ENCODE results near the gene MTREX.

Gene MTREX

GRCh38 chr5:55331321-55331720 is 23.5 kb downstream of the MTREX start:
- no peaks in the 10 kb centered on the region for H3K4me1 ChIP-seq (ENCODE audit: control insufficient read depth, insufficient read depth, low read length)
- no peaks in the 10 kb centered on the region for H3K27me3 ChIP-seq (ENCODE audit: control insufficient read depth, insufficient read depth, low read length)
- no peak overlapping the region for H3K9ac ChIP-seq (ENCODE audit: low read length)
- no peaks in the 10 kb centered on the region for H3K9me3 ChIP-seq (ENCODE audit: control insufficient read depth, low read length)
- H3K4me3 ChIP-seq (ENCODE audit: low read length): no peak overlapping the region
- no peaks in the 10 kb centered on the region for H3K36me3 ChIP-seq (ENCODE audit: control insufficient read depth, insufficient read depth, low read length)

- H3K9me3 ChIP-seq (ENCODE audit: control insufficient read depth, low read length): no peaks in the 10 kb centered on the region
- no peaks in the 10 kb centered on the region for H3K36me3 ChIP-seq (ENCODE audit: control insufficient read depth, insufficient read depth, low read length)
- no peak overlapping the region for H3K9ac ChIP-seq (ENCODE audit: low read length)
- no peak overlapping the region for H3K4me3 ChIP-seq (ENCODE audit: low read length)
- no peaks in the 10 kb centered on the region for H3K27me3 ChIP-seq (ENCODE audit: control insufficient read depth, insufficient read depth, low read length)
- no peaks in the 10 kb centered on the region for H3K4me1 ChIP-seq (ENCODE audit: control insufficient read depth, insufficient read depth, low read length)
Measured at GRCh38 chr5:55333017-55333416, 25.2 kb downstream of the MTREX start.

- H3K9me3 ChIP-seq (ENCODE audit: control insufficient read depth, low read length): no peaks in the 10 kb centered on the region
- no peak overlapping the region for H3K4me3 ChIP-seq (ENCODE audit: low read length)
- no peaks in the 10 kb centered on the region for H3K4me1 ChIP-seq (ENCODE audit: control insufficient read depth, insufficient read depth, low read length)
- no peak overlapping the region for H3K9ac ChIP-seq (ENCODE audit: low read length)
- no peaks in the 10 kb centered on the region for H3K27me3 ChIP-seq (ENCODE audit: control insufficient read depth, insufficient read depth, low read length)
- H3K36me3 ChIP-seq (ENCODE audit: control insufficient read depth, insufficient read depth, low read length): no peaks in the 10 kb centered on the region
Measured at GRCh38 chr5:55333811-55334210, 26.0 kb downstream of the MTREX start.

DNA sequence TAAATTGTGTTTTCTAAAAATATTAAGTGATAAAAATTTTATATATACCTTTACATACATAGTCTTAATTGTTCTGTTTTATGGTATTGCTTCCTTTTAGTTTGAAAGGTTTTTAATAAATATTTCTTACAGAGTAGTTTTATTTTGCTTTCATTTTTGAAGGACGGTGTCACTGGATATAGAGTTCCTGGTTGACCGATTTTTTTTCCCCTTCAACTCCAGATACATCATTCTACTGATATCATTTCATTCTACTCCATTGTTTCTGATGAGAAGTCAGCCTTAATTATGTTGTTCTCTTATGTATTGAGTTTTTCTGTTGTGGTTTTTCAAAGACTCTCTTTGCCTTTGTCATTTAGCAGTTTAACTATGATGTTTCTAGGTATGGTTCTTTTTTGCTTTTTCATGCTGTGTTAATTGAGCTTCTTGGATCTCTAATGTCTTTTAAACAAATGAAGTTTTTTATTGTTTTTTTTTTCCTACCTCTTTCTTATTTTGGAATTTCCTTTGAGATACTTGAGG is 30.4 kb downstream of the MTREX start:
- no peak overlapping the region for H3K9ac ChIP-seq (ENCODE audit: low read length)
- no peaks in the 10 kb centered on the region for H3K9me3 ChIP-seq (ENCODE audit: control insufficient read depth, low read length)
- no peaks in the 10 kb centered on the region for H3K4me1 ChIP-seq (ENCODE audit: control insufficient read depth, insufficient read depth, low read length)
- no peaks in the 10 kb centered on the region for H3K36me3 ChIP-seq (ENCODE audit: control insufficient read depth, insufficient read depth, low read length)
- H3K27me3 ChIP-seq (ENCODE audit: control insufficient read depth, insufficient read depth, low read length): no peaks in the 10 kb centered on the region
- H3K4me3 ChIP-seq (ENCODE audit: low read length): no peak overlapping the region

DNA sequence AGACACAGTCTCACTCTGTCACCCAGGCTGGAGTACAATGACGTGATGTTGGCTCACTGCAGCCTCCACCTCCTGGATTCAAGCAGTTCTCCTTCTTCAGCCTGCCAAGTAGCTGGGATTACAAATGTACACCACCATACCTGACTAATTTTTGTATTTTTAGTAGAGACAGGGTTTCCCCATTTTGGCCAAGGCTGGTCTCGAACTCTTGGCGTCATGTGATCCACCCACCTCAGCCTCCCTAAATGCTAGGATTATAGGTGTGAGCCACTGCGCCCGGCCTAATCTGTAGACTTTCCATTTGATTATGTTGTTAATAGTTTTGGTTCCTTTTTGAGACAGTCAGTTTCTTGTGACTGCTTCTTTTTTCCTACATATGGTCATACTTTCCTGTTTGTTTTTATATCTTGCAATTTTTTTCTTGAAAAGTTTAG is 31.0 kb downstream of the MTREX start:
- H3K4me1 ChIP-seq (ENCODE audit: control insufficient read depth, insufficient read depth, low read length): no peaks in the 10 kb centered on the region
- no peaks in the 10 kb centered on the region for H3K36me3 ChIP-seq (ENCODE audit: control insufficient read depth, insufficient read depth, low read length)
- no peak overlapping the region for H3K4me3 ChIP-seq (ENCODE audit: low read length)
- no peak overlapping the region for H3K9ac ChIP-seq (ENCODE audit: low read length)
- H3K9me3 ChIP-seq (ENCODE audit: control insufficient read depth, low read length): no peaks in the 10 kb centered on the region
- H3K27me3 ChIP-seq (ENCODE audit: control insufficient read depth, insufficient read depth, low read length): no peaks in the 10 kb centered on the region

- no peaks in the 10 kb centered on the region for H3K27me3 ChIP-seq (ENCODE audit: control insufficient read depth, insufficient read depth, low read length)
- H3K36me3 ChIP-seq (ENCODE audit: control insufficient read depth, insufficient read depth, low read length): peaks cover 10% of the 10 kb centered on the region
- H3K9me3 ChIP-seq (ENCODE audit: control insufficient read depth, low read length): no peaks in the 10 kb centered on the region
- no peak overlapping the region for H3K9ac ChIP-seq (ENCODE audit: low read length)
- no peak overlapping the region for H3K4me3 ChIP-seq (ENCODE audit: low read length)
- H3K4me1 ChIP-seq (ENCODE audit: control insufficient read depth, insufficient read depth, low read length): no peaks in the 10 kb centered on the region
Measured at GRCh38 chr5:55343107-55343506, 35.3 kb downstream of the MTREX start.

GRCh38 chr5:55343609-55344008 is 35.8 kb downstream of the MTREX start:
- no peak overlapping the region for H3K9ac ChIP-seq (ENCODE audit: low read length)

GRCh38 chr5:55344392-55344992 is 36.7 kb downstream of the MTREX start:
- H3K4me1 ChIP-seq (ENCODE audit: control insufficient read depth, insufficient read depth, low read length): no peaks in the 10 kb centered on the region
- H3K9ac ChIP-seq (ENCODE audit: low read length): no peak overlapping the region
- H3K36me3 ChIP-seq (ENCODE audit: control insufficient read depth, insufficient read depth, low read length): peaks cover 11% of the 10 kb centered on the region
- H3K27me3 ChIP-seq (ENCODE audit: control insufficient read depth, insufficient read depth, low read length): no peaks in the 10 kb centered on the region
- no peaks in the 10 kb centered on the region for H3K9me3 ChIP-seq (ENCODE audit: control insufficient read depth, low read length)
- no peak overlapping the region for H3K4me3 ChIP-seq (ENCODE audit: low read length)

More at GRCh38 chr5:55343609-55344008, 35.8 kb downstream of the MTREX start:
- no peaks in the 10 kb centered on the region for H3K9me3 ChIP-seq (ENCODE audit: control insufficient read depth, low read length)
- no peaks in the 10 kb centered on the region for H3K4me1 ChIP-seq (ENCODE audit: control insufficient read depth, insufficient read depth, low read length)
- H3K36me3 ChIP-seq (ENCODE audit: control insufficient read depth, insufficient read depth, low read length): peaks cover 11% of the 10 kb centered on the region
- H3K27me3 ChIP-seq (ENCODE audit: control insufficient read depth, insufficient read depth, low read length): no peaks in the 10 kb centered on the region
- no peak overlapping the region for H3K4me3 ChIP-seq (ENCODE audit: low read length)

DNA sequence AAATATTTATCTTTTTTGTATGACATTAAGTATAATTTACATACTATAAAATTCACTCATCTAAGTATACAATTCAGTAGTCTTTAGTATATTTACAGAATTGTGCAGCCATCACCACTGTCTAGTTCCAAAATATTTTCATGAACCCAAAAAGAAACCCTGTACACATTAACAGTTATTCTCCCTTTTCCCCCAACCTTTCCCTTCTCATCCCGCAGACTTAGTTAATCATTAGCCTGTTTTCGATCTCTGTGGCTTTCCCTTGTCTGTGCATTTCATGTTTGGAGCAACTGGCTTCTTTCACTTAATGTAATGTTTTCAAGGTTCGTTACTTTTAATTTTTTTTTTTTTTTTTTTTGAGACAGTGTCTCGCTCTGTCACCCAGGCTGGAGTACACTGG is 37.5 kb downstream of the MTREX start:
- Histone ChIP-seq H3K4me1 (ENCODE audit: control insufficient read depth, insufficient read depth, low read length) (no peaks in the 10 kb centered on the region), H3K36me3 (ENCODE audit: control insufficient read depth, insufficient read depth, low read length) (peaks cover 11% of the 10 kb centered on the region), H3K4me3 (ENCODE audit: low read length) (no peak overlapping the region), H3K9me3 (ENCODE audit: control insufficient read depth, low read length) (no peaks in the 10 kb centered on the region), H3K9ac (ENCODE audit: low read length) (no peak overlapping the region), H3K27me3 (ENCODE audit: control insufficient read depth, insufficient read depth, low read length) (no peaks in the 10 kb centered on the region)

DNA sequence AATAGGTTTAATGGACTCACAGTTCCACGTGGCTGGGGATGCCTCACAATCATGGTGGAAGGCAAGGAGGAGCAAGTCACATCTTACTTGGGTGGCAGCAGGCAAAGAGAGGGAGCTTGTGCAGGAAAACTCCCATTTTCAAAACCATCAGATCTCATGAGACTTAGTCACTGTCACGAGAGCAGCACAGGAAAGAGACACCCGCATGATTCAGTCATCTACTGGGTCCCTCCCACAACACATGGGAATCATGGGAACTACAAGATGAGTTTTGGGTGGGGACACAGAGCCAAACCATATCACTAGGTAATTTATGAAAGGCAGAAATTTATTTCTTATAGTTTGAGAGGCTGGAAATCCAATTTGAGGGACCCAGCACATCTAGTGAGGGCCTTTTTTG is 40.0 kb downstream of the MTREX start:
- peaks cover 11% of the 10 kb centered on the region for H3K36me3 ChIP-seq (ENCODE audit: control insufficient read depth, insufficient read depth, low read length)
- H3K4me3 ChIP-seq (ENCODE audit: low read length): no peak overlapping the region
- no peaks in the 10 kb centered on the region for H3K27me3 ChIP-seq (ENCODE audit: control insufficient read depth, insufficient read depth, low read length)
- no peaks in the 10 kb centered on the region for H3K4me1 ChIP-seq (ENCODE audit: control insufficient read depth, insufficient read depth, low read length)
- H3K9ac ChIP-seq (ENCODE audit: low read length): no peak overlapping the region
- no peaks in the 10 kb centered on the region for H3K9me3 ChIP-seq (ENCODE audit: control insufficient read depth, low read length)

GRCh38 chr5:55350754-55351153 is 43.0 kb downstream of the MTREX start:
- no peak overlapping the region for H3K9ac ChIP-seq (ENCODE audit: low read length)
- peaks cover 11% of the 10 kb centered on the region for H3K36me3 ChIP-seq (ENCODE audit: control insufficient read depth, insufficient read depth, low read length)
- H3K27me3 ChIP-seq (ENCODE audit: control insufficient read depth, insufficient read depth, low read length): no peaks in the 10 kb centered on the region

DNA sequence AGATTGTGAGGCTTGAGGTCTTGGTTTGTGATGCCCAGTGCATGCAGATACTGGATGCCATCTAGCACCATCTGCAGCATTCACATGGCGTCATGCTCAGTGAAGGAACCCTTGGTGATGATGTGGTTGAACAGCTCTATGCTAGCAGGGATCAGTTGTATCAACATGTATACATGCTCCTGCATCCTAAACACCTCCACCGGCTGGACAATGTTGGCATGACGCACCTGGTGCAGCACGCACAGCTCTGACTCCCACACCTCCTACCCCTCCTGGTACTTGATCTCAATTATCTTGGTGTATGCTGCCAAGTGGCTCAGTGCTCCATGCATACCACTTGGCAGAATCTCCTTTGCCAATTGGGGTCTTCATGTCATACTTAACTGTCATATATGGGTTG is 49.1 kb downstream of the MTREX start:
- H3K36me3 ChIP-seq (ENCODE audit: control insufficient read depth, insufficient read depth, low read length): peaks cover 4% of the 10 kb centered on the region

More at GRCh38 chr5:55350754-55351153, 43.0 kb downstream of the MTREX start:
- Histone ChIP-seq H3K4me1 (ENCODE audit: control insufficient read depth, insufficient read depth, low read length) (no peaks in the 10 kb centered on the region), H3K4me3 (ENCODE audit: low read length) (no peak overlapping the region), H3K9me3 (ENCODE audit: control insufficient read depth, low read length) (no peaks in the 10 kb centered on the region)

DNA sequence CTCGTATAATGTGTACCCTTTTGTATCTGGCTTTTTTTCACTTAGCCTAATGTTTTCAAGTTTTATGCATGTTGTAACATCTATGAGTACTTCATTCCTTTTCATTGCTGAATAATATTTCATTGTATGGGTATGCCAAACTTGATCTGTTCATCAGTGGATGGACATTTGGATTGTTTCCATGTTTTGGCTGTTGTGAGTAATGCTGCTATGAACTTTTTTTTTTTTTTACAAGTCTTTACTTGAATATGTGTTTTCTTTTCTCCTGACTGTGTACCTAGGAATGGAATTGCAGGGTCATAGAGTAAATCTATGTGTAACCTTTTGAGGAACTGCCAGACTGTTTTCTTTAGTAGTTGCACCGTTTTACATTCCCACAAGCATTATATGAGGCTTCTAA is 52.4 kb downstream of the MTREX start:
- Histone ChIP-seq H3K4me3 (ENCODE audit: low read length) (no peak overlapping the region), H3K36me3 (ENCODE audit: control insufficient read depth, insufficient read depth, low read length) (peaks cover 4% of the 10 kb centered on the region), H3K9me3 (ENCODE audit: control insufficient read depth, low read length) (no peaks in the 10 kb centered on the region), H3K9ac (ENCODE audit: low read length) (no peak overlapping the region), H3K27me3 (ENCODE audit: control insufficient read depth, insufficient read depth, low read length) (no peaks in the 10 kb centered on the region), H3K4me1 (ENCODE audit: control insufficient read depth, insufficient read depth, low read length) (no peaks in the 10 kb centered on the region)

More for the DNA sequence above, 49.1 kb downstream of the MTREX start:
- Histone ChIP-seq H3K9me3 (ENCODE audit: control insufficient read depth, low read length) (no peaks in the 10 kb centered on the region), H3K4me1 (ENCODE audit: control insufficient read depth, insufficient read depth, low read length) (no peaks in the 10 kb centered on the region), H3K9ac (ENCODE audit: low read length) (no peak overlapping the region), H3K27me3 (ENCODE audit: control insufficient read depth, insufficient read depth, low read length) (no peaks in the 10 kb centered on the region), H3K4me3 (ENCODE audit: low read length) (no peak overlapping the region)

Data from mucosa of stomach (tissue), 1 donor.